CD1c-positive myeloid dendritic cell (primary cell): ENCODE data around the gene WDR87.
"Not testable (repeated sequence)": the region's sequence is repeated elsewhere in the genome, so short reads cannot be mapped to it uniquely, and the experiment has no call there.

ENCODE experiments used
- DNase-seq: peaks from one replicate; pipeline ENCODE4 v3.0.0-alpha.2; 2016; ENCODE audit errors: extremely low spot score

The WDR87 gene

GRCh38 chr19:37877147-37877546 is 29.2 kb downstream of the WDR87 start:
- no peak for DNase-seq

DNA sequence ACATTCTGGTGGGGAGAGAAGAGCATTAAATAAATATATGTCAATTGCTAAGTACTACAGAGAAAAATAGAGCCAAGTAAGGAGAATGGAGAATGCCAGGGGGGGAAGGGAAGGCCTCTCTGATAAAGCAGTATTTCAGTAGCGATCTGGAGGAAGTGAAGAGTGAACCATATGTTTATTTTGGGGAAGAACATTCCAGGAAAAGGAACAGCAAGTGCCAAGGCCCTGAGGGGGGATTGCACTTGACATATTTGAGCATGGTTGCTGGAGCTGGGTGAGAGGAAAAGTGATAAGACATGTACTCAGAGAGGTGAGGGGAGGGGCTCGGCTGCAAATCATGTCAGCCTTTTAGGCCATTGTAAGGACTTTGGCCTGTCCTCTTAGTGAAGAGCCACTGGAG is 30.4 kb downstream of the WDR87 start:
- no peak for DNase-seq

GRCh38 chr19:37874784-37875183 is 31.6 kb downstream of the WDR87 start:
- DNase-seq: no peak

GRCh38 chr19:37872383-37872782 is 34.0 kb downstream of the WDR87 start:
- DNase-seq: no peak

- DNase-seq: no peak
Observed at GRCh38 chr19:37869766-37870340, 36.5 kb downstream of the WDR87 start.

DNA sequence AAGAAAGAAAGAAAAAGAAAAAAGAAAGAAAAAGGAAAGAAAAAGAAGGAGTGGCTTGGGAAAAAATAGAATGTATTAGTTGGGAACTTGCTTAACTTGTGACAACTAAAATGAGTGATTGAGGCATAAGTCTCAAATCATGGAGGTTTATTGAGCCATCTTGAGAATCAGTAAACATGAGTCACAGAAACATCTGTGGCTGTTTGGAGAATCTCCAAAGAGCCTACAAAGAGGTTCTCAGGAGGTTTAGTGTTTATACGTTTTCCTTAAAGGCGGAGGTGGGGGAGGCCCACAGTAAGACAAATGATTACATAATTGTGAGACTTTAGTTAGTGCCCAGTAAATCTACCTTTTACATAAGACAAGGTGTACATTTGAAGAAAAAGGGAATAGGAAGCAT is 38.6 kb downstream of the WDR87 start:
- DNase-seq: no peak

DNA sequence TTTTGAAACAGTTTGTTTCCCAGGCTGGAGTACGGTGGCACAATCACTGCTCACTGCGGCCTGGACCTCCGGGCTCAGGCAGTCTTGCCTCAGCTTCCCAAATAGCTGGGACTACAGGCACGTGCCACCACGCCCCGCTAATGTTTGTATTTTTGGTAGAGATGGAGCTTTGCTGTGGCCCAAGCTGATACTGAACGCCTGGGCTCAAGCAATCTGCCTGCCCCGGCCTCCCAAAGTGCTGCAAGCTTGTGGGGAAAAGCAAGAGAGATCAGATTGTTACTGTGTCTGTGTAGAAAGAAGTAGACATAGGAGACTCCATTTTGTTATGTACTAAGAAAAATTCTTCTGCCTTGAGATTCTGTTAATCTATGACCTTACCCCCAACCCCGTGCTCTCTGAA is 40.5 kb downstream of the WDR87 start:
- DNase-seq: not testable (repeated sequence)

GRCh38 chr19:37864501-37864900 is 41.9 kb downstream of the WDR87 start:
- DNase-seq: no peak

- DNase-seq: no peak
Observed at GRCh38 chr19:37855098-37855497, 51.3 kb downstream of the WDR87 start.

DNA sequence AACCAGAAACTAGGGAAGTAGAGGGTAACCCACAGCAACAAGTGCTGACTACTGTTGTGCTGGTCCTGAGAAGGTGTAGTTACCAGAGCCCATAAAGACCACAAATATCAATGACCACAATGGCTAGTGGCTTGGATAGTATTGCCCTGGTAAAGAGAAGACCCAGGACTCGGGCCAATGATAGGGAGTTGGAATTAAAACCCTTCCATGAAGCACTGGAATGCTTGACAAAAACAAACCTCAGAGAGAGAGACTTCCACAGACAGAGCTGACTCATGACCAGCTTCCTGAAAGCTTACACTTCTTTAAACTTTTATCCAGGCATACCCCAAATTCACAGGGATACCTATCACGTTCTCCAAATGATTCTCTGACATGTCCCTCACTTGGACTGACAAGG is 60.5 kb downstream of the WDR87 start:
- no peak for DNase-seq
